CD4-positive, alpha-beta T cell treated with Interleukin-17A for 1 hour (primary cell): ENCODE data around the gene TRA2A.
"Not testable (repeated sequence)": the region's sequence is repeated elsewhere in the genome, so short reads cannot be mapped to it uniquely, and the experiment has no call there.

Experiments used
- DNase-seq: peaks from one replicate; pipeline ENCODE4 v3.0.0-alpha.2; 2020

TRA2A gene

GRCh38 chr7:23491502-23491901 is 40.3 kb downstream of the TRA2A start:
- no peak for DNase-seq

- peak; percentile 70 for DNase-seq
These were observed 41.2 kb downstream of the TRA2A start for GRCh38 chr7:23490357-23491135.

GRCh38 chr7:23488714-23489113 is 43.1 kb downstream of the TRA2A start:
- not testable (repeated sequence) for DNase-seq

GRCh38 chr7:23487670-23488069 is 44.1 kb downstream of the TRA2A start:
- no peak for DNase-seq

- no peak for DNase-seq
These were observed 45.6 kb downstream of the TRA2A start for GRCh38 chr7:23486002-23486773.

GRCh38 chr7:23482686-23483085 is 49.1 kb downstream of the TRA2A start:
- DNase-seq: no peak

- DNase-seq: no peak
These were observed 53.6 kb downstream of the TRA2A start for GRCh38 chr7:23477962-23478866.

GRCh38 chr7:23477157-23477499 is 54.7 kb downstream of the TRA2A start:
- DNase-seq: no peak

GRCh38 chr7:23476286-23477156 is 55.3 kb downstream of the TRA2A start:
- no peak for DNase-seq

GRCh38 chr7:23475576-23475839 is 56.3 kb downstream of the TRA2A start:
- no peak for DNase-seq

GRCh38 chr7:23474829-23475575 is 56.8 kb downstream of the TRA2A start:
- no peak for DNase-seq

GRCh38 chr7:23474094-23474828 is 57.5 kb downstream of the TRA2A start:
- peak; percentile 55 for DNase-seq

- DNase-seq: no peak
These were observed 58.0 kb downstream of the TRA2A start for GRCh38 chr7:23473844-23474093.

GRCh38 chr7:23472956-23473843 is 58.6 kb downstream of the TRA2A start:
- DNase-seq: no peak

GRCh38 chr7:23472556-23472955 is 59.2 kb downstream of the TRA2A start:
- DNase-seq: no peak

- DNase-seq: no peak
These were observed 59.7 kb downstream of the TRA2A start for GRCh38 chr7:23472046-23472445.

GRCh38 chr7:23471106-23471859 is 60.5 kb downstream of the TRA2A start:
- no peak for DNase-seq

GRCh38 chr7:23470330-23471105 is 61.3 kb downstream of the TRA2A start, which contains the start of gene IGF2BP3:
TSS of gene IGF2BP3 (minus strand) at chr7:23470491. CDS start at chr7:23470110, 381 bp downstream.
- no peak for DNase-seq

- DNase-seq: no peak
These were observed 61.9 kb downstream of the TRA2A start for GRCh38 chr7:23469961-23470250.
